Measurements from ENCODE around the gene PRMT7. TPM values are rescaled to one million over a fixed set of nuclear protein-coding genes. Genes with fewer than 3 reads are reported as not detected.

PRMT7 gene
- total and polyA plus RNA-seq, 2 experiments from 2014 or later, result 56.6 to 110 TPM

DNA sequence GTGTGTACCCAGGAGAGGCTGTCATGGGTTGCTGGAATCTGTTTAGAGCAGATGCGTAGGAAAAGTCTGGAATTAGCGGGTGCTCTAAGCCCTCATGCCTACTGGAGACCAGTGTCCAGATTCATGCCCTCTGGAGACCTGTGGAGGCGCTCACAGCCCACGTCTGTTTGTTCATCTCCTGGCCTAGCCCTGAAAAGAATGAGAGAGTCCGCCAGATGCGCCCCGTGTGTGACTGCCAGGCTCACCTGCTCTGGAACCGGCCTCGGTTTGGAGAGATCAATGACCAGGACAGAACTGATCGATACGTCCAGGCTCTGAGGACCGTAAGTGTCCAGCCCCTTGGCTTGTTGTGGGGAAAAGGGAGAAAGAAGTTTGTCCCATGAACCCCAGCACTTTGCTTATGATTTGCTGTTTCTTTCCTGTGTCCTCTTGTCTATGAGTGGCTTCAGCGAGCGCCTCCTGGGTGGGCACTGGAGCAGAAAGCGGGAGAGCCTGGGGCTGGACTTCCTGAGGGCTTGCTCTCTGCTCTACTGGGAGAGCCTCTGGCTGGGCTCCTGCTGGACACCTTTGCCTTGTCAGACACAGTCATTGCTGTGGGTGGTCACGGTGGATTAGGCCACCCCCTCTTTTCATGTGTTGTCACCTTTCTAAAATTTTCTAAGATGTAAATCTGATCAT, 35.3 kb downstream of the PRMT7 start:
- Histone ChIP-seq H3K27me3 (no peaks in the 10 kb centered on the region), H3K27ac (no peak overlapping the region), H3K9me3 (ENCODE audit: low read depth) (no peaks in the 10 kb centered on the region), H3K4me3 (no peak overlapping the region), H3K36me3 (peaks cover 25% of the 10 kb centered on the region), H3K4me1 (ENCODE audit: low read depth) (no peaks in the 10 kb centered on the region)
- TF ChIP-seq, protein P1, sequence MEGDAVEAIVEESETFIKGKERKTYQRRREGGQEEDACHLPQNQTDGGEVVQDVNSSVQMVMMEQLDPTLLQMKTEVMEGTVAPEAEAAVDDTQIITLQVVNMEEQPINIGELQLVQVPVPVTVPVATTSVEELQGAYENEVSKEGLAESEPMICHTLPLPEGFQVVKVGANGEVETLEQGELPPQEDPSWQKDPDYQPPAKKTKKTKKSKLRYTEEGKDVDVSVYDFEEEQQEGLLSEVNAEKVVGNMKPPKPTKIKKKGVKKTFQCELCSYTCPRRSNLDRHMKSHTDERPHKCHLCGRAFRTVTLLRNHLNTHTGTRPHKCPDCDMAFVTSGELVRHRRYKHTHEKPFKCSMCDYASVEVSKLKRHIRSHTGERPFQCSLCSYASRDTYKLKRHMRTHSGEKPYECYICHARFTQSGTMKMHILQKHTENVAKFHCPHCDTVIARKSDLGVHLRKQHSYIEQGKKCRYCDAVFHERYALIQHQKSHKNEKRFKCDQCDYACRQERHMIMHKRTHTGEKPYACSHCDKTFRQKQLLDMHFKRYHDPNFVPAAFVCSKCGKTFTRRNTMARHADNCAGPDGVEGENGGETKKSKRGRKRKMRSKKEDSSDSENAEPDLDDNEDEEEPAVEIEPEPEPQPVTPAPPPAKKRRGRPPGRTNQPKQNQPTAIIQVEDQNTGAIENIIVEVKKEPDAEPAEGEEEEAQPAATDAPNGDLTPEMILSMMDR (IDR thresholded peaks at IDR 0.05; ENCODE audit: low read depth, low read length), result no peak
- no peak for DNase-seq (ENCODE audit: low read depth in 1 of 2, low spot score in 1 of 2)

DNA sequence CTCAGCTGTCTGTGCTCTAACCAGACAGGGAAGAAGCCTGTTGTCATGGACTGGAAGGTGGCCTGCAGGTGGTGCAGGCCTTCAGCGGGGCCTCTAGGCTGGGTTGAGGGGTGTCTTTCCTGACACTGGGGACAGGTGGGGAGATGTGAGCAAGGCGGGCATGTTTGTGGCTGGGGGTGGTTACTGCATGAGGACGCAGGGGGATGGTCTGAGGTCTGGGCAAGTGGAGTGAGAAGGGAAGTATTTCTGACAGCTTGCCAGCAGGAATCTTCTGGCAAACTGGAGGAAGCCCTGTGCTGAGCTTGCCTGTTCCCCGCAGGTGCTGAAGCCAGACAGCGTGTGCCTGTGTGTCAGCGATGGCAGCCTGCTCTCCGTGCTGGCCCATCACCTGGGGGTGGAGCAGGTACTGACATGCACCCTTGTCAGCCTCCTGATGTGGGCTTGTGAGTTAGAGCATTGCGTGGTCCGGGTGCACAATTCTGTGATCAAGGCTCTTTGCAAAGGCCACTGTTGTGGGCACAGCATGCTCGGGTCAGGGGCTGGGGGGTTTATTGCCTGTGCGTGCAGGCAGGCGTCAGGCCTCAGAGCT, 36.2 kb downstream of the PRMT7 start:
- H3K36me3 ChIP-seq, result peaks cover 24% of the 10 kb centered on the region
- DNase-seq (ENCODE audit: low read depth in 1 of 2, low spot score in 1 of 2), result no peak
- H3K27me3 ChIP-seq, result no peaks in the 10 kb centered on the region
- H3K27ac ChIP-seq, result no peak overlapping the region
- no peaks in the 10 kb centered on the region for H3K4me1 ChIP-seq (ENCODE audit: low read depth)
- no peaks in the 10 kb centered on the region for H3K9me3 ChIP-seq (ENCODE audit: low read depth)
- H3K4me3 ChIP-seq, result no peak overlapping the region
- TF ChIP-seq, protein P1 (IDR thresholded peaks at IDR 0.05; ENCODE audit: low read depth, low read length), result no peak

DNA sequence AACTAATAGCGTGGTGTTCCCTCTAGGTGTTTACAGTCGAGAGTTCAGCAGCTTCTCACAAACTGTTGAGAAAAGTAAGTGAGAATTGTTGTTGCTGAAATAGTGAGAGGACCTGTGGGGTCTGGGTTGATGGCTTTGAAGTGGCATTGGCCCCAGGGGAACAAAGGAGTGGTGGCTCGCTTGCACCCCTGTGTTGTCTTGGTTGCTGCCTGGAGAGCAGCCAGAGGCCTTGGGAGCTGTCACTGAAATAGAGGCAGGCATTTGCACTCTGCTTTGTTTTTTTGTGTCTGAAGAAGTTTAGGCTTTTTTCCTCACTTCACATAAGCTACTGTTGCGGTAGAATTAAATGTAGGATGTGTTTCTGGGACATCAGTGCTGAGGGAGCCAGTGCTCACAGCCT, 36.8 kb downstream of the PRMT7 start:
- DNase-seq (ENCODE audit: low read depth in 1 of 2, low spot score in 1 of 2), result no peak
- Histone ChIP-seq H3K27ac (no peak overlapping the region), H3K9me3 (ENCODE audit: low read depth) (no peaks in the 10 kb centered on the region), H3K27me3 (no peaks in the 10 kb centered on the region), H3K4me3 (no peak overlapping the region), H3K36me3 (peaks cover 19% of the 10 kb centered on the region), H3K4me1 (ENCODE audit: low read depth) (no peaks in the 10 kb centered on the region)
- TF ChIP-seq, protein P1 (IDR thresholded peaks at IDR 0.05; ENCODE audit: low read depth, low read length), result no peak

DNA sequence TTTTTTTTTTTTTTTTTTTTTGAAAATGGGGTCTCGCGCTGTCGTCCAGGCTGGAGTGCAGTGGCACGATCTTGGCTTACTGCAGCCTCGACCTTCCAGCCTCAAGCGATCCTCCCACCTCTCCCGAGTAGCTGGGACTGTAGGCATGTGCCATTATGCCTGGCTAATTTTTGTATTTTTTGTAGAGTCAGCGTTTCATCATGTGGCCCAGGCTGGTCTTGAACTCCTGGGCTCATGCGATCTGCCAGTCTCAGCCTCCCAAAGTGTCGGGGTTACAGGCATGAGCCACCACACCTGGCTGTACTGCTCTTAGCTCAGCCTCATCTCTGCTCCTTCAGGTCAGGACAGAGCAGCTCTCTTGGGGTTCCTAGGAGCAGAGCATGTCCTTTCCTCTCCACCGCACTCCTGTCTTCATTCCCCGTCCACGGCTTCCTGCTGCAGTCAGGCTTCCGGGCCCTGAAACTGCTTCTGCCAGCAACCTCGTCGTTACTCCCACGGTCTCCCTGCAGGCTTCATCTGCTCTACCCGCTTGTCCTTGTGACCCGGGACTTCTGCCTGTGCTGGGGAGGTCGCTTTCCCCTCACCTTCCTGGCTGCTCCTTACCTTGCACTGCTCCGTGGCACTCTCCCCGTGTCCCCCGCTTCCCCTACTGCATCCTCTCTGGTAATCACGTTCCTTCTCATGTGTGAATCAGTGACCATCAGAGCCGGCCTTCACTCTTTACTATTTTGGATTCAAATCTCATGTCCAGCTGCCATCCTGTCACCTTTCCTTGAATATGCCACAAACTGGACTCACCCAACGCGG, 38.0 kb downstream of the PRMT7 start:
- Histone ChIP-seq H3K36me3 (peaks cover 19% of the 10 kb centered on the region), H3K4me1 (ENCODE audit: low read depth) (no peaks in the 10 kb centered on the region), H3K4me3 (no peak overlapping the region), H3K27ac (no peak overlapping the region), H3K9me3 (ENCODE audit: low read depth) (no peaks in the 10 kb centered on the region), H3K27me3 (no peaks in the 10 kb centered on the region)
- DNase-seq (ENCODE audit: low read depth in 1 of 2, low spot score in 1 of 2), result no peak
- TF ChIP-seq, protein P1 (IDR thresholded peaks at IDR 0.05; ENCODE audit: low read depth, low read length), result no peak

DNA sequence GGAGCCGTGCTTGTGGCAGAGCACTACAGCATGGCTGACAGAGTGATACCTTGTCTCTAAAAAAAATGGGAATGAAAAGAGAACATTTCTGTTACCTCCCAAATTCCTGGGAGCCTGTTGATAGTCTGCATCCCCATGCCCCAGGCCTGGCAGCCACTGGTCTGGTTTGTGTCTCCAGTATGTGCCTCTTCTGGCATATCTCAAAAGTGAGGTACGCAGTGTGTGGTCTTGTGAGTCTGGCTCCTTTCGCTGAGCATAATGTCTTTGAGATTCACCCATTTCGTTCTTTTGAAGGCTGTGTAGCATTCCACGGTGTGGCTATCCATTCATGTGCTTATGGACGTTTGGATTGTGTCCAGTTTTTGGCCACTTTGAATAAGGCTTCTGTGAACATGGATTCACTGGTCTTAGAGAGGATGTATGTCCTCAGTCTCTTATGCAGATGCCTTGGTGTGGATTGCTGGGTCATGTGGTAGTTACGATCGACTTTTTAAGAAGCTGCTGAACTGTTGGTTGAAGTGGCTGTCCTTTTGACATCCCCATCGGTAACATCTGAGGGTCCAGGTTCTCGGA, 39.1 kb downstream of the PRMT7 start:
- no peaks in the 10 kb centered on the region for H3K27me3 ChIP-seq
- H3K9me3 ChIP-seq (ENCODE audit: low read depth), result no peaks in the 10 kb centered on the region
- no peaks in the 10 kb centered on the region for H3K4me1 ChIP-seq (ENCODE audit: low read depth)
- no peak for DNase-seq (ENCODE audit: low read depth in 1 of 2, low spot score in 1 of 2)
- H3K4me3 ChIP-seq, result no peak overlapping the region
- H3K27ac ChIP-seq, result no peak overlapping the region
- peaks cover 19% of the 10 kb centered on the region for H3K36me3 ChIP-seq
- TF ChIP-seq, protein P1 (IDR thresholded peaks at IDR 0.05; ENCODE audit: low read depth, low read length), result no peak

Measured in cardiac muscle cell (in vitro differentiated cells and primary cell).